Posterior cingulate gyrus (tissue), 11 donors: Measurements from ENCODE around the gene PIK3C3.

Experiments
- DNase-seq, 10 donors: peaks; one replicate each; pipeline versions ENCODE4 v3.0.0 to v3.0.0-alpha.2; 2020 to 2021; ENCODE audit warnings: mixed read lengths in 3 of 10
- intact Hi-C: fragments of 100-400 bp; cut with DNase I; formaldehyde crosslinking; loops from one replicate; pipeline ENCODE4 v1.15.1; 2023

Gene PIK3C3

DNA sequence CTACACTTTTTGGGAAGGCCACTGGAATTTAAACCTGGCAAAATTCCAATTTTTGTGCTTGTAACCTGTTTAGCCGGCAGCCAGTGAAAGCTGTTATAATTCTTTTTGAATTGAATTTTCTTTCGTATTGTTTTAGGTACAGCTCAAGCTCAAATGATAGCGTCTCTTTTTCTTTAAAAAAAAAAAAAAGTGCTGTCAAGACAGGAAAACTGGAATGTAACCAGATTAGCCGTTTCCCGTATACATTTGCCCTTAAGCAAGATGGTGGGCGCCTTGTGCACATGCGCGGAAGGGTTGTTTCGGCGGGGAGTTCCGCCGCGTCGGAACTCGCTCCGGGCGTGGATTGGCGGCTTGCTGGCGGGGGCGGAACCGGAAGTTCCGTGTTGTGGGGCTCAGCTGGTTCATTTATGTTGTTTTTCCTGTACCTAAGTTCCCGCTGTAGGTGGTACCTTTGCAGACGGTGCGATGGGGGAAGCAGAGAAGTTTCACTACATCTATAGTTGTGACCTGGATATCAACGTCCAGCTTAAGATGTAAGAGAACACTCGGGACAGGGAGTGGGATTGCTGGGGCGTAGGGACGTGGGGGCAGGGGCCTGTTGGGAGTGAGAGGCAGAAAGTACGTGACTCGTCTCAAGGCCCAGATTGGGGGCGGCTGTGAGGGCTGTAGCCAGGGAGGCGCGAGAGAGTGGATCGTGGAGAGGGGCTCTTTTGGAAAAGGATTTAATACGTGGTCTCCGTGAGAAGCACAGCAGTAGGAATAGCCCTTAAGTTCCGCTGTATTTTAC lies at the start of gene PIK3C3:
Gene PIK3C3 (plus strand): TSS at position 408 of the 787 bp plus-strand sequence. CDS start 58 bp downstream, at position 466.
- intact Hi-C loops, result no loop called here
- peak; percentile 89 to 99 (median 94) for DNase-seq

GRCh38 chr18:41905786-41906527 lies 49.1 kb upstream of the PIK3C3 start:
- intact Hi-C loops, result loop anchor here (10.0 kb wide), 1 partner anchor 151 kb away; no protein-coding TSS in a partner anchor
- DNase-seq, result no peak

GRCh38 chr18:41906528-41907146 lies 48.4 kb upstream of the PIK3C3 start:
- DNase-seq, result no peak

GRCh38 chr18:41917181-41917580 lies 37.9 kb upstream of the PIK3C3 start:
- DNase-seq, result no peak
- intact Hi-C loops, result no loop called here

More at GRCh38 chr18:41906528-41907146, 48.4 kb upstream of the PIK3C3 start:
- intact Hi-C loops, result loop anchor here (10.0 kb wide), 1 partner anchor 152 kb away; no protein-coding TSS in a partner anchor

DNA sequence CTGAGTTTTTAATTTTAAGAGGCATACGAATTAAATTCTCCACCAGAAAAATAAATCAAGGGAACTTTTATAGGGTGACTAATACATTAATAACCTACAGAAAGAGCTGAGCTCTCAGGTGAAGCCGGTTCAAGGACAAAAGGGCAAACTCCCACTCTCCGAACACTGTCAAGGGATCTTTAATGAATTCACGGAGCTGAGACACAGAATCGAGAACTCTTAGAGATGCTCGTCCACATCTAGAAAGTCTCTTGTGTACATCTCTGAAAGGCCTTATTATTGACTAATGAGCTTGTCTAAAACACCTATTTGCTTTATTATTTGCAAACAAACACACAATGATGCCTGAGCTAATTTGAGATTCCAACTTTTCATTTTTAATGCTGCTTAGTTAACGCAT lies 33.3 kb upstream of the PIK3C3 start:
- no peak for DNase-seq
- intact Hi-C loops, result no loop called here

DNA sequence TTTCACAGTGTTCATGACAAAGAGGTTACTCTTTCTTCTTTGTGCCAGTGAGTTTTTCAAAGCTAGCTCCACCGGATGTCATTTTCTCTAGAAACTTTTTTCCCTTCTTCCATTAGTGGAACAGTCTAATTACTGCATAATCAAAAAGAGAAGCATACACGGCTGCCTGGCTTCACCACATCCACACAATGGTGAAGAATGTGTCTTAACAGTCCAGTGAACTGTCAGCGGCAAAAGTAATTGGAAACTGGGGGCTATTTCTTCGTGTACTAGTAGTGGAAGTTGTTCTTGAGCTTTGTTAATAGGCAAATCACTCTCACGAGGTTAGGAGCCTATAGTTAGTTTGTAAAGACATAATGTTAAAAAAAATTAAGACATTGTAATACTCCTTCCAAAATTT lies 32.9 kb upstream of the PIK3C3 start:
- intact Hi-C loops, result no loop called here
- DNase-seq, result no peak

GRCh38 chr18:41922841-41923240 lies 32.2 kb upstream of the PIK3C3 start:
- DNase-seq, result no peak
- intact Hi-C loops, result no loop called here

- intact Hi-C loops, result no loop called here
- no peak for DNase-seq
Observed at GRCh38 chr18:41923446-41923845, 31.6 kb upstream of the PIK3C3 start.

GRCh38 chr18:41928581-41928980 lies 26.5 kb upstream of the PIK3C3 start:
- intact Hi-C loops, result no loop called here
- no peak for DNase-seq

DNA sequence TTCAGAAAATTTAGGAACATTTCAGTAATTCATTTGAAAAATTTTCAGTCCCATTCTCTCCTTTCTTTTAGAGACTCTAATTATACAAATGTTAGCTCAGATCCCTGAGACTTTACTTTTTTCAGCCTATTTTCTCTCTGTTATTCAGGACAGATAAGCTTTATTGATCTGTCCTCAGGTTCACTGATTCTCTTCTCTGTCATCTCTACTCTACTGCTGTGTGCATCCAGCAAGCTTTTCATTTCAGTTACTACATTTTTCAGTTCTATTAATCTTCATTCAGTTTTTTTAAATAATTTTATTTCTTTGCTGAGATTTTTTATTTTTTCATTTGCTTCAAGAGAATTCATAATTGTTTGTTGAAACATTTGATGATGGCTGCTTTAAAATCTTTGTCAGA lies 22.1 kb upstream of the PIK3C3 start:
- intact Hi-C loops, result no loop called here
- DNase-seq, result no peak

DNA sequence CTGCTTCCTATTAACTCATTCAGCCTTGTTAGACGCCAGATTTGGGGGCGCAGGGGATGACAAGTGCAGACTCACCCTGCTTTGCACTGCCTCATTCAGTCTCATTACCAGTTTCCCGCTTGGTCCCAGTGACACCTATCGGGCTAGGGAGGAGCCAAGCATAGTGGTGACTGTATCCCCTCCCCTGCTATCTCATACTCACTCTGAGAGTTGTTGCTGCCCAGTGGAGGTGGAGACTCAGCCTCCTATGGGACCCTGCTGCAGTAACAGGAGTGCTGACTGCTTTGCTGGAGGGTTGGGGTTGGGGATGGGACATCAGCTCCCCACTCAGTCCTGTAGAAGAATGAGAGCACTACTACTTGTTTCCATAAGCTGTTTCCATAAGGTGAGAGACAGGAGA lies 21.3 kb upstream of the PIK3C3 start:
- no peak for DNase-seq
- intact Hi-C loops, result no loop called here

- intact Hi-C loops, result no loop called here
- DNase-seq, result no peak
Observed at GRCh38 chr18:41936471-41937134, 18.4 kb upstream of the PIK3C3 start.

DNA sequence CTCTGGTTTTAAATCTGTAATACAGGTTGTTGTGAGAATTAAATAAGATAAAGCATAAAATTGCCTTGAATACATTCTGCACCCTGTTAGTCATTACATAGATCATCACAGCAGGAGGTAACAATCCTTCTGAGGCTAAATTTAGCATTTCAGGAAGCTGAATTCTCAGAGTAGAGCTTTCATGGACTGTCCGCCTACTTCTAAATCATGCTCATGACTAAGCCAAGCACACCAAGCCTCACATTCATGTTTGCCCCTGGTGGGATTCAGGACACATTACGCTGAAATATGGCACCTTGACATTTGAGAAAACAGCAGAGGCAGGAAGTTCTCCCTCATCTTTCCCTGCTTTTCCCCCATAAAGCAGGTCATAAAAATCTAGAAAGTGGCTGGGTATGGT lies 16.6 kb upstream of the PIK3C3 start:
- intact Hi-C loops, result no loop called here
- no peak for DNase-seq

DNA sequence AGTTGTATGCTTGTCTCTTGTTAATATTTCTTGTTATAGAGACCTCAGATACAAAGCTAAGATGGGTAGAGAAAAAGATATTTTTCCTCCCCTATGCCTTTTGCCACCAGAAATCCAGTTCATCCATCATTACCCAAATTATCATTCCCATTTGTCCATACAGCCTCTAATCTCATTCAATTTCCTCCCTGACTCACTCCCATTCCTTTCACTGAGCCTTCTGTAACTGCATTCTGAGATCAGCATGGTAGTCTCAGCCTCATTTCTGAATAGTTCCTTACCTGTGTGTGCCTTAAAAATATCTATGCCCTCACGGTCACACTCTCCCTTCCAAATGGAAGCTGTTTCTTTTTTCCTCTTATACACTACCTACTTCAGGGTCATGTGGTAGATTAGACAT lies 15.7 kb upstream of the PIK3C3 start:
- intact Hi-C loops, result no loop called here
- DNase-seq, result no peak

DNA sequence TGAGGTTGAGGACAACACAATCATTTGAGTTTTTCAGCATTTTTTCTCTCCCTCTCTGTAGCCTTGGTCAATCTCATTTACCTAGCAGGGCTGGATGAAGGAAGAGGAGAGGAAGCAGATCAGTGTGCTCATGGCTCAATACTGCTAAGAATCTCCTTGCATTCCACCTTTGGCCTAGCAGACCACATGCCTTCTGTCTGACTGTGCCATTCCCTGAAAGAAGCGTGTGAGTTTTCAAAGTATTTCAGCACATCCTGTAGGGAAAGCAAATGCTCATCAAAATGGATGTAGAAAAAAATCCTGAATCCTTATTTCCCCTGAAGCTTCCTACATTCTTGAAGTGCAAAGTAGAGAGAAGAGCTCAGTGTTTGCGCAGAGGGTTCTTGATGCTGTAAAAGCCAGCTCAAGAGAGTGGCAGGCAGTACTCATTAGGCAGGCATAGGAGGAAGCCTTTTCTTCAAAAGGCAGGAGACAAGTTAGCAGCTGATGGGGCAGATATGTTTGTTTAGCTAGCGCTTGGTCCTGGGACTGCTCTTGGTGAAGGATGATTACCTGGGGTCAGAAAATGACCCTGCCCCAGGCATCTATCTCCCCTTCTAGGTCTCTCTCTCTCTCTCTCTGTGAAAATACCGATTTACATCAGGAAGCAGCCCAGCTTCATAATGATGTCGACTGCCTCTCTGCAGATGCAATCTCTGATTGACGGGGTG lies 14.4 kb upstream of the PIK3C3 start:
- intact Hi-C loops, result no loop called here
- DNase-seq, result no peak

DNA sequence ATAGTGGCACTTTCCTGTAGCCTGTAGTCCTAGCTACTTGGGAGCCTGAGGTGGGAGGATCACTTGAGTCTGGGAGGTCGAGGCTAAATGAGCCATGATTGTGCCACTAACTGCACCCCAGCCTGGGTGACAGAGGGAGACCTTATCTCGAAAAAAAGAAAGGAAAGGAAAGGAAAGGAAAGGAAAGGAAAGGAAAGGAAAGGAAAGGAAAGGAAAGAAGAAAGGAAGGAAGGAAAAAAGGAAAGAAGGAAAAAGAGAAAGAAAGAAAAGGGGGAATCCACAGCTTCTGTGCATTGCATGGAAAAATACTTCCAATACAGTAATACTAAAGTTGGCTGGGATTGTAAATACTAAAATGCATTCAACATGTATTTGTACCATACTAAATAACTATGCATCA lies 12.8 kb upstream of the PIK3C3 start:
- intact Hi-C loops, result no loop called here

DNA sequence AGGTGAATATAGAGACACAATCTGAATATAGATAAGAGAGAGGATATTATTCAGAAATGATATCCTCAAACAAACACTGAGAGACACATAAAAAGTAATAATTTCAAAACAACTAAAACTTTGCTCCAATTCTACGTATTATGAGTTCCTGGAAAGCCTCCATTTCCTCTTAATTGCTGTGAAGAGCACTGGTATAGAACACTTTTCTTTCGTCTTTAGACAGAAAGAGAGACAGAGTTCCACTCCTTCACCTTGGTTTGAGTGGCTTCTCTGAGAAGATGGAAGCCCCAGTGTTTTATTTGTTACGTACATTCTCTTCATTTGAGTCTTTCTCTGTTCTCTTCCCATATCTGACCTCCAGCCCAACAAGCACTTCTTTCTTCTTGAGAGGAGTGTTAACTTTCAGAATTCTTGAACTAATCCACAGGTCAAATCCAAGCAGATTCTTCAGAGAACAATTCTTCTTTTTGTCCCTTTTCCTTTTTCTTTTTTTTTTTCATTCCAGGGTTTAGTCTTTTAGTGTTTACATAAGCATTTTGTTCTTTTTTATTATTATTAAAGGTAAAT lies 6.4 kb upstream of the PIK3C3 start:
- intact Hi-C loops, result no loop called here
- no peak for DNase-seq

More for the DNA sequence above, 12.8 kb upstream of the PIK3C3 start:
- DNase-seq, result no peak

DNA sequence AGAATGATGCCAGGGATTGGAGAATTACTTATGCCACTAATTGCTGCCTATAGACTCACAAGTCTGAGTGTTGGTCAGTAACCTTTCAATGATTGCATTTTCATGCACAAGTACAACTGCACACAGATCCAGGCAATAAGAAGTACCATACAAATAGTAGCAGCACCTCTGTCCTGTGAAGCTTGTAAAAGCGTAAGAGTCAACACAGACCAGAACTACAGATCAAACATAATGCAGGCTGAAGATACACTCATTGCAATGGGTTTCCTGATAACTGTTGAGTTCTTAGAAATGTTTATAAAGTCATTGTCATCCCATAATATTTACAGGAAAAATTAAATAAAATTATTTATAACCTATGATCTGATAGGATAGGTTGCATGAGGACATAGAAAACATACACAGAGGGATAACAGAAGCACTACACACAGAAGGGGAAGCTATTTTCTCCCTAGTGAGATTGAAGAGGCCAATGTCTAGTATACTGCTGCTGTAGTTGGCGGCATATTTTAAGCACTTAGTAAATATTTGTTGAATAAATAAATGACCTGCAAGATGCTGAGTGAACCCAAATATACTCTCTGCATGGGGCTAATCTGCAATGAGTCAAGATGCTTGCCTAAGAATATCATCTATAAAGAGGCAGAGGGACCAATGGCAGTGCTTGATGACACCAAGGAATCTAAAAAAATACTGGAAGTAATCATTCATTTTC lies 5.7 kb upstream of the PIK3C3 start:
- DNase-seq, result no peak
- intact Hi-C loops, result no loop called here

- intact Hi-C loops, result no loop called here
- DNase-seq, result no peak
Observed at GRCh38 chr18:41955688-41956087, 654 bp downstream of the PIK3C3 start.
